Neutrophil (primary cell): ENCODE results near the gene INPP5A.

Source experiments
- H3K27ac ChIP-seq: fragments of 200-600 bp; sonication (generic); 2 replicates; pipeline ENCODE4 v1.5.1; 2016; ENCODE audit warnings: mild to moderate bottlenecking, moderate library complexity
- H3K27me3 ChIP-seq: fragments of 200-600 bp; sonication (generic); 2 replicates; pipeline ENCODE4 v1.6.0; 2016; ENCODE audit warnings: mild to moderate bottlenecking
- H3K36me3 ChIP-seq: fragments of 200-600 bp; sonication (generic); 2 replicates; pipeline ENCODE4 v1.5.1; 2017
- H3K4me1 ChIP-seq, 2 experiments: fragments of 200-600 bp in 1 of 2; sonication (generic) in 1 of 2; 1 replicate in 1 of 2; 2 replicates in 1 of 2; pipeline versions ENCODE4 v1.5.1 to v1.6.1; 2013 to 2016; ENCODE audit warnings: low read depth in 1 of 2, low read length in 1 of 2, mild to moderate bottlenecking in 1 of 2, moderate library complexity in 1 of 2; ENCODE audit not compliant: control insufficient read depth in 1 of 2, insufficient read depth in 1 of 2
- H3K4me3 ChIP-seq, 2 experiments: fragments of 200-600 bp in 1 of 2; sonication (generic) in 1 of 2; 1 replicate in 1 of 2; 2 replicates in 1 of 2; pipeline ENCODE4 v1.5.1; 2013 to 2016; ENCODE audit warnings: low read depth in 1 of 2, low read length in 1 of 2, mild to moderate bottlenecking in 1 of 2, moderate library complexity in 1 of 2
- H3K9me3 ChIP-seq: fragments of 200-600 bp; sonication (generic); 2 replicates; pipeline ENCODE4 v1.5.1; 2016
- CTCF ChIP-seq: fragments of 200-600 bp; sonication (generic); IDR thresholded peaks from 2 replicates; pipeline ENCODE4 v1.5.1; 2016; ENCODE audit warnings: antibody characterized with exemption

The INPP5A gene

DNA sequence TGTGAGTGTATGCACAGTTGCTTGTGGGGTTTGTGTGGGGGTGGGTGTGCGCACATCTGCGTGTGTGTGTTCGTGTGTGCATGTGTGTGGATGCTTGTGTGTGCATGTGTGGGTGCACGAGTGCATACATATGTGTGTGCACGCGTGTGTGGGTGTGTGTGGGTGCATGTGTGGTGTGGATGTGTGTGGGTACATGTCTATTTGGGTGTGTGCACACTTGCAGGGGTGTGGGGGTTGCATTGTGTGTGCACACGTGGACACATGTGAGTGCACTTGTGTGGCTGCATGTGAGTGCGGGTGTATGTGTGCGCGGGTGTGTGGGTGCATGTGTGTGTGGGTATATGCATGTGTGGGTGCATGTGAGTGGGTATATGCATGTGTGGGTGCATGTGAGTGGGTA lies 174.7 kb downstream of the INPP5A start:
- no peak for TF ChIP-seq CTCF
- Histone ChIP-seq H3K36me3 (peaks cover 90% of the 10 kb centered on the region), H3K27ac (no peak overlapping the region)

GRCh38 chr10:132712743-132713142 lies 175.2 kb downstream of the INPP5A start:
- no peaks in the 10 kb centered on the region for H3K27me3 ChIP-seq
- peaks cover 4 to 6% of the 10 kb centered on the region in 2 experiments for H3K4me1 ChIP-seq
- no peak overlapping the region for H3K27ac ChIP-seq
- no peak for TF ChIP-seq CTCF
- no peak overlapping the region for H3K4me3 ChIP-seq
- H3K9me3 ChIP-seq, result no peaks in the 10 kb centered on the region
- peaks cover 86% of the 10 kb centered on the region for H3K36me3 ChIP-seq

More for the DNA sequence above, 174.7 kb downstream of the INPP5A start:
- H3K9me3 ChIP-seq, result no peaks in the 10 kb centered on the region
- H3K4me3 ChIP-seq, result no peak overlapping the region
- H3K27me3 ChIP-seq, result no peaks in the 10 kb centered on the region
- peaks cover 4 to 6% of the 10 kb centered on the region in 2 experiments for H3K4me1 ChIP-seq

GRCh38 chr10:132713421-132714095 lies 176.0 kb downstream of the INPP5A start:
- H3K4me1 ChIP-seq, result peaks cover 4 to 6% of the 10 kb centered on the region in 2 experiments
- no peak for TF ChIP-seq CTCF
- no peak overlapping the region for H3K4me3 ChIP-seq
- H3K27ac ChIP-seq, result no peak overlapping the region
- no peaks in the 10 kb centered on the region for H3K9me3 ChIP-seq
- peaks cover 78% of the 10 kb centered on the region for H3K36me3 ChIP-seq
- H3K27me3 ChIP-seq, result no peaks in the 10 kb centered on the region

DNA sequence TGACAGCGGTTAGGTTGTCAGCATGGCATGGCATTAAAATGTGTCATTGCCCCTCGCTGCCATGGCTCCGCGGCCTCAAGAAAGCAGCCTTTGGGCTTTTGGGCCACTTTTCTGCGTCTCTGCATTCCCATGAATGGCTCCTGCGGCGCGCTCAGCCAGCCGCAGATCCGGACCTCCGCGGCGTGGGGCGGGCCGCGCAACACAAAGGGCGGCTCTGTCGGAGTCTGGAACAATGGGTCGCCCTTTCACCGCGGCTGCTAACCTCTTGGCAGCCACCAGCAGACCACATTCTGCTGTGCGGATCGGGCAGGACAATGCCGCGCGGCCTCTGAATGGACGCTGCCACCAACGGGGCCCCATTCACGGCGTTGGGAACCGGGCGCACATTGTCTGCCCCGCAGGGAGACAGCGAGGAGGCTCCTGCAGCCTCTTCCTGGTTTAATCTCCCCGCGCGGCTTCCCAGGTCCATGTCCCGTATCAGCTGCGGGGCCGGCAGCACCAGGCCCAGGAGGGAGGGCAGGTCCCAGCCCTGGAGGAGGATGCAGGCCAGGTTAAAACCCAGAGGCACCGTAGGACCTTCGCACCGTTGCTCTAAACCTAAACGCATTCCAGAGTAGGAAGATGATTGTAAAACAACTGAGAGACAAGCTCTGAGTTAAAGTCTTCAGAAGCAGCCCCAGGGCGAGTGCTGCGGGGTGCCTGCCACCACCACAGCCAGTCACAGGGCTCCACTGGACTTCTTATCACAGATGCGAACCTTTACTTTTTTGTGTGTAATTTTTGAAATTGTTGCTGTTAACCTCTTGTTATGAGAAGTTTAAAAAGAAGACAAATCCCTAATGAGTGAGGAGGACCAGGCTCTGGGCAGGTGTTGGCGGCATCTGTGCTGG lies 176.8 kb downstream of the INPP5A start:
- no peak overlapping the region for H3K4me3 ChIP-seq
- H3K27me3 ChIP-seq, result no peaks in the 10 kb centered on the region
- H3K36me3 ChIP-seq, result peaks cover 72% of the 10 kb centered on the region
- no peaks in the 10 kb centered on the region for H3K9me3 ChIP-seq
- peaks cover 4 to 6% of the 10 kb centered on the region in 2 experiments for H3K4me1 ChIP-seq
- no peak for TF ChIP-seq CTCF
- no peak overlapping the region for H3K27ac ChIP-seq

DNA sequence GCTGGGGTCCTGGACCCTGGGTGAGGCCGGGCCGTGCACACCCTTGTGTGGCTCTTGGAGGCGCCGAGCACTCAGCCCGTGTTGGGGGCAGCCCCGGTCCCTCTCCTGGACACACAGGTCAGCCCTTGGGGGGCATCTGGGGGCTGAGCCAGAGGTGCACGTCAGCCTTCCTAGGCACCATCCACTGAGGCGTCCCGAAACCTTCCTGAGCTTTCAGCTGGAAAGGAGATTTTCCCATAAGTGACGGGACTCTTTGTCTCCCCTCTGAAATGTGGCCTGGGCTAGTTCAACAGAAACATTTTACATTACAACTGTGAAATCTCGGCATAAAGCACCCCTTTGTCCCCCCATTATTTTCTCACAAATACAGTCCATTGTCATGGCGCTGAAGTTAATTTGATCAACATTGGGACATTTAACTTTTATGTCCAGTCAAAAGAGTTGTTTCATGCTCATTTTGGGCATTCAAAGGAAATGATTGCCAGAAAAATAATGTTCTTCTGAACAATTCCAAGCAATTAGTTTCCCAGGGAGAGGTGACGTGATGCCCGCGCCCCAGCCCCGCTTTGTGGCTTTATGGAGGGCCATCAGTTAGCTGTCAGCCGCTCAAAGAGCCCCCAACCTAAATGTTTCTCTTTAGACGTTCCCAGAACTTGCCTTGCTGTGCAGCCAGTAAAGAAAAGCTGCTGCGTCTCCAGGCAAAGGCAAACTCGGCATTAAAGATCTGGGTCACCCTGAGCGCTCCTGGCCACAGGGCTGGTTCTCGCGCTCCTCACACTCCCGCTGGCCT lies 177.6 kb downstream of the INPP5A start:
- H3K4me3 ChIP-seq, result no peak overlapping the region
- peaks cover 4 to 6% of the 10 kb centered on the region in 2 experiments for H3K4me1 ChIP-seq
- TF ChIP-seq CTCF, result no peak
- H3K27ac ChIP-seq, result no peak overlapping the region
- H3K27me3 ChIP-seq, result no peaks in the 10 kb centered on the region
- no peaks in the 10 kb centered on the region for H3K9me3 ChIP-seq
- peaks cover 64% of the 10 kb centered on the region for H3K36me3 ChIP-seq
